OCI-M1 (cell line): ENCODE results near the gene SH3RF1.

ENCODE experiments used
- DNase-seq: peaks from one replicate; lab custom pipeline; 2025; lab: John Stamatoyannopoulos, UW

Gene SH3RF1

DNA sequence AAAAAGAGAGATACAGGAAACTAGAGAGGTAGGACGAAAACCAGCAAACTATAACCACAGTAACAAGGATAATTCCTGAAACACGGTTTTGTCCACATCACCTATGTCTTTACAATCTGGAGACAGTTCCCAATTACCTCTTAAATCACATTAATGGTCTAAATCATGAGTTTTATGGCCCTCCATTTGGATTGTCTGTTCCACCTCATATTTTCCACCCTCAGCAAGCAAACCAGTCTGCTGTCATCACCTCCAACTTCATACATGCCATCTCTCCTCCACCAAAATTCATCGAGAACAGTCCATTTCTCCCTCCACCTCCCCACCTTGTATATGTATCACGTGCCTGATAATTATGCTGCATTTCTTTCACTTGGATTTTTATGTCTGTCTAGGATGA is 107.3 kb downstream of the SH3RF1 start:
- no peak for DNase-seq

DNA sequence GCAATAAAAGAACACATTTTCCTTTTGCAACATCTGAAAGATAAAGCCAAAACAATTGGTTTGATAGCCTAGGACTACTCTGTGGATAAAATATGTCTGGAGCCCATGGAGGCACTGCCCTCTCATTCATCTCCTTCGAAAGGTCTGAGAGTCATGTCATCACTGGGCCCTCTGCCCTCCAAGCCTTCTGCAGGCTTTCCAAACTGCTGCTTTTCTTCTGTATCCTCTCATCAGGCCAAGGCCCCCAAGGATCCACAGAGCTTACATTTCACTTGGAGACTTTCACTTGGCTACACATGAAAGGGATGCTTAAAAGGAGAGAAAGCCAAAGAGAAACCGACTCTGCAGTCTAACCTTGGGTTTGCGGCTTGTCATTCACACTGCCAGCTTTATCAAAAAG is 109.9 kb downstream of the SH3RF1 start:
- no peak for DNase-seq

- no peak for DNase-seq
These were observed 111.1 kb downstream of the SH3RF1 start for GRCh38 chr4:169159624-169160171.

DNA sequence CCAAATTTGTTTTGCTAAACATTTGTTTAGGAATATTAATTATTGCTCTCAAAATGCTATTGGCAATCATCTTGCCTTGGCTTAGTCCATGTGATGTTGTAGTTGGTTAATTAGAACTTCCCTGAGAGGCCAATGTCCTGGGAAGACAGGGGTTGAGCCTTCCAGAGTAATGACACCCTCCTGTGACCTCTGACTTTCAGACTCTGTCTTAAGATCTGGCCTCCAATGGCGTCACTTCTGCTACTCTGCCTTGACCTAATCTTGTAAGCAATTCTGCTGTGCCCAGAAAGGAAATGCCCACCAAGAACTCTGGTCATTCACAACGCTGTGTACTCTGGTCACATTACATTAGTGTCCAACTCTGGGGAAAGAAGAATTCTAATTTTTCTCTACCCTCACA is 111.9 kb downstream of the SH3RF1 start:
- DNase-seq, result no peak

GRCh38 chr4:169158046-169158445 is 112.7 kb downstream of the SH3RF1 start:
- DNase-seq, result no peak

- no peak for DNase-seq
These were observed 114.4 kb downstream of the SH3RF1 start for GRCh38 chr4:169156392-169156791.

GRCh38 chr4:169154121-169154520 is 116.6 kb downstream of the SH3RF1 start:
- no peak for DNase-seq

DNA sequence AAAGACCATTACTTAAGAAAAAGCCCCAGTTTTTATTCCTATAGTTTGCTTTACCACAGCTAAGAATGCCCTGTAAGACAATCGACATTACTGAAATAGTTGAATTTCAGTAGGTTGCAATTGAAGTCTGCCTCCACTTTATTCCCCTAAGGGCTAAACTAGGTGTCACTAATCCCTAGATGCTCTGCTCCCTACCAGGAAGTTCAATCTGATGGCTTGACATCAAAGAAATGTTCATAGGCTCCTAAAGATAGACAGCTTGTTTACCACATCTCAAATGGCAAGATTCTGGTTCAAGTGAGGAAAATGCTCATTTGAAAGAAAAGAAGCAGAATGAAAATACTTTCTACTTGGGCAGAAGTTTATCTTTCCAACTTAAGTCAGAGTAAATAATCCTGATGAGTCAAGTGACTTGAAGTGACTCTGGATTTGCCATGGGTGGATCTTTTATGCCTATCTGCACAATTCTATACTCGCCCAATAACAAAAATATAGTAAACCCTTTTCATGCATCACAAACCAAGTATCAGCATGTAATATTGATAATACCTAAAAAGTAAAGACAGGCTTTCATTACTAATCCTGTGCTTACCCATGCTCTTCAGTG is 117.2 kb downstream of the SH3RF1 start:
- DNase-seq, result no peak

DNA sequence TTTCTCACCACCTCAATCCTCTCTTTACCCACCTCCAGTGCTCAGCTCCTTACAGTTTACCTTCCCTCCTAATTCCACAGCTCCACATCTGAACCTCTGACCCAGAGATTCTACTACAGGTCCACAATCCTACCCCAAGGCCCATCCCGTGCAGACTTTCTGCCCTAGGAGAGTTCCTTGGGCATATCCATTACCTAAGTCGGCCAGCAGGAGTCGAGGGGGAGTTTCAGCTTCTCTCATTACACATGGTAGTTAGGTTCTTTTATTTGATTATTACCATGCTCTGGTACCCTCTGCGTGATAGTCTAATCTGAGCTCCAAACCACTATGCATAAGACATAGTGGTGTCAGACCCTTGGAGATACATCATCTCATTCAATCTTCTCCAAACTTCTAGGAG is 117.9 kb downstream of the SH3RF1 start:
- no peak for DNase-seq

- no peak for DNase-seq
These were observed 118.7 kb downstream of the SH3RF1 start for GRCh38 chr4:169152098-169152497.

GRCh38 chr4:169151671-169152070 is 119.1 kb downstream of the SH3RF1 start:
- no peak for DNase-seq

DNA sequence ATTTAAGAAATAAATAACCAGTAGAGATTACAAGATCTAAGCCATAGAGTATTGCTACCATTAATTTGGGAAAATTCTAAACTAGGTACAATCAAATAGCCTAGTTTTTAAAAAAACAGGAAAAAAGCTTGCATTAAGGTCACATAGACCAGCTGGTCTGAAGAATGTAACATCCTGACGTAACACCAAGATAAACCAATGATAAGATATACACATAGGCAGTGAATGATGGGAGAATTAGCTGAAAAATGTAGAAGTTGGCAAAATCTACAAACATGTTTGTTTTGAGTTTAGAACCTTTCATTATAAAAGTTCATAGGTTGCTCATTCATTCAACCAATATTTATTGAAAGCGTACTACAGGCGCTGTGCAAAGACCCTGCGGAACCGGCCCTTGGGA is 120.0 kb downstream of the SH3RF1 start:
- DNase-seq, result no peak

GRCh38 chr4:169148885-169149284 is 121.9 kb downstream of the SH3RF1 start:
- no peak for DNase-seq

GRCh38 chr4:169147191-169147590 is 123.6 kb downstream of the SH3RF1 start:
- DNase-seq, result no peak

GRCh38 chr4:169144061-169144600 is 126.6 kb downstream of the SH3RF1 start:
- DNase-seq, result no peak

DNA sequence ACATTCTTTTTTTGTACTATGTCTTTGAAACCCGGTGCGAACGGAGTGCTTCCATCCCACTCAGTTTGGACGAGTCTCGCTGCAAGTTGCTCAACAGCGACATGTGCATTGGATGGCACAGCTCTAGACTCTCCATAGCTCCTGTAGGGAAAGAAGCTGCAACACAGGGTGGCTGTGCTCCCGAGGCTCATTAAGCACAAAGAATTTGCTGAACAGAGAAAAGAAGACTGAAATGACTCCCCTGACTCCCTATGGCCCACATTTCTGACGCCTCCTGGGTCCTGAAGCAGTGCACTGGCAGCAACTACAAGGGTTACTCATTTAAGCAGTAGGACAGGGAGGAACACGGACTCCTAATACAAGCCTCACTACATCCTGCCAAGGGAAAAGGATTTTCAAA is 127.4 kb downstream of the SH3RF1 start:
- DNase-seq, result no peak

DNA sequence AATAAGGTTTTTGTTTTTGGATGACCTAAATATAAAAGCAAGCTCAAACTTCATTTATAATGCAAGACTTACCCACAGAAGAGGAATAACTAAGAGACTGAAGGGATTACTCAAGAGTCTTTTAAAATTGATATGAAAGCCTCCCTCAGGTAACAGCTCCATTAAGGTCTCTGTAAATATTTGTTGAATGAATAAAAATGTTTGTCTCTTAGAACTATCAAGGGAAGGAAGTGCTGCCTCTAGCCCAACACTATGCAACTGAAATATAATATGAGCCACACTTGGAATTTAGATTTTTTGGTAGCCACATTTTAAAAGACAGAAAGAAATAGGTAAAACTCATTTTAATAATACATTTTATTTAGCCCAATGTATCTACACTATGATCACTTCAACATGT is 127.8 kb downstream of the SH3RF1 start:
- no peak for DNase-seq

DNA sequence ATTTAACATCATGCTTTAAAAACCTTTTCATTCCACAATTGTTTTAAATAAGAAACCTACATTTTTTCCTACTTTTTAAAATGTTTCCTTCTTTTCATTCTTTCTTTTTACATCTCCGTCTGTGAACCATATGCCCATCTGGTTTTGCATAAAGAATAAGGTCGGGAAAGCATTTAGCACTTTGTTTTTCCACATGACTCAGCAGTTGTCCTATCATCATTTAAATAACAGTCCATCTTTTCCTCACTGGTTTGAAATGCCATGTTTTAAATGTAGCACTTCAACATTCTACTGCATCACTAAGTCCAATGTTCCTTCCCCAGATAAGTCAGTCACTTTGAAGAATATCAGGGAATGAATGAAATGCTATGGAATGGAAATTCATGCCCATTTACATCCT is 128.4 kb downstream of the SH3RF1 start:
- DNase-seq, result no peak

GRCh38 chr4:169139021-169139420 is 131.7 kb downstream of the SH3RF1 start:
- no peak for DNase-seq

DNA sequence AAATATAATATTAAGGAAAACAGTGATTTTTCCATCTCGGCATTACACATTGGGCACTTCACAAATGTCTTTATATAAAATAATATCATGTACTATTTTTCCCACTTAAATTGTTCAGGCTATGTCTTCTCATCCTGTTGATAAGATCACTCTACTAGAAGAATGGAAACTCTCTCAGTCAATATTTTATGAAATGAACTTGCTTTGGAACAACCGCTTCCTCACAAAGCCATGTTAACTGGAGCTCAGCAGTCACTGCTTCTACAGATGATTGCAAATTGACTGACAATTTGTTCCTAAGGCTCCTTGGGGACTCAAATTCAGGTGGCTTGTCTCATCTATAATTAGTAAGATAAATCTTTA is 133.2 kb downstream of the SH3RF1 start:
- no peak for DNase-seq

DNA sequence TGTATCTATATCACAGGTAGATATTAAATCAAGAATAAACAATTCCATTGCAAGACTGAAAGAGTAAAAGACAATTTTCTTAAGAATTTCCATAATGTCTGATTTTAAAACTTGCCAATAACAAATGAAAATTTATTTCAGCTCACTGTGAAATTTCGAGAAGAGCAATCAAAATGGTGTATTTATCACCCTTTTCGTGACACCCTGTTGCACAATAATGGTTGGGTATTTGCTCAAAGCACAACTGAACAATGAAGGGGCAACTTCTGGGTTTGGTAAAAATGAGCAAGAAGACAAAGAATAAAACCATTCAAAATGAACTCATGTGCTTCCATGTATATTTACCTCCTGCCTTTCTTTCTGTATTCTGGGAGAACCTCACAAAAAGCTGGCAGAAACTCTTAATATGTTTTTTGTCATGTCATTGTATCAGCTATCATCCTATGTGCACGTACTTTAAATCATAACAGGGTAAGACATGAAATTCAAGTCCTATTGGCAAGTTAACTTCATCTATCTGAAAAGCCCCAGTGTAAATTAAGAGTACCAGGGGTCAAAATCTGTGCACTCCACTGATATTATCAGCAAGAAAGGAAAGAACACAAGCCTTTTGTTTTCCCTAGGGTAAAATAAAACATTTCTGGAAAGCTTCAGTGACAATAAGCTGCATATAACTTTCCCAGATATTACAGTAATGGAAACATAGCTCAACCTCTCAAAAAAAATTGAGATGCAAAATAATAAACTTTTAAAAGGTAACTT is 133.8 kb downstream of the SH3RF1 start:
- no peak for DNase-seq

DNA sequence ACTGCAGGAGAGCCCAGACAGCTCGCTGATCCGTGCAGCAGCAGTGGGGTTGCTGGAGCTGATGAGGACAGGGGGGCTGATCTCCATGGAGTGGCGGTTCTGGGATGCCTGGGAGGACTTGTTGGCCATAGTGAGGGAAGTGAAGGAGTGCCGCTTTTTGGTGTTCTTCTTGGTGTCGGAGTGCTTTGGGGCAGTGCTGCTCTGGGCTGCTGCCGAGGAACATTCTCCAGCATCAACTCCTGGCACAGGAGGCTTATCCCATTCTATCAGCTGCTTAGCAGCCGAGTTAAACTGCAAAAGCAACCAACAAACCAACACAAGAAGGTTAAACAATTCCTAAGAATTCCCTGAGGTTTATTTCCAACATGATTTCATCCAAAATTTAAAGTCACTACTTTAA is 134.4 kb downstream of the SH3RF1 start:
- DNase-seq, result no peak

- no peak for DNase-seq
These were observed 135.0 kb downstream of the SH3RF1 start for GRCh38 chr4:169135776-169136175.
